Measurements from ENCODE around the gene ARMCX1. TPM values are rescaled to one million over a fixed set of nuclear protein-coding genes. Genes with fewer than 3 reads are reported as not detected.

ARMCX1 gene
- total RNA-seq, 1 experiment from 2014 or later, result 15.5 TPM

Other genes starting within 250 kb of the ARMCX1 start
- 0.94 and 3.7 TPM in 2 replicates for gene TIMM8A, start 201.8 kb upstream of the ARMCX1 start, total RNA-seq (2014; rRNA removed; shearing (Covaris generic))
- not detected in 2 replicates for gene BTK, start 164.4 kb upstream of the ARMCX1 start, total RNA-seq (2014; rRNA removed; shearing (Covaris generic))
- gene RPL36A, start 159.5 kb upstream of the ARMCX1 start, total RNA-seq (2014; rRNA removed; shearing (Covaris generic)), result 1,028 and 2,711 TPM in 2 replicates
- gene GLA, start 142.6 kb upstream of the ARMCX1 start, total RNA-seq (2014; rRNA removed; shearing (Covaris generic)), result 47.6 and 51.7 TPM in 2 replicates
- 58.9 and 71.8 TPM in 2 replicates for gene HNRNPH2, start 142.3 kb upstream of the ARMCX1 start, total RNA-seq (2014; rRNA removed; shearing (Covaris generic))
- 3.9 and 5.8 TPM in 2 replicates for gene ARMCX4, start 65.1 kb upstream of the ARMCX1 start, total RNA-seq (2014; rRNA removed; shearing (Covaris generic))
- 42.7 and 45.4 TPM in 2 replicates for gene ARMCX6, start 67.5 kb downstream of the ARMCX1 start, total RNA-seq (2014; rRNA removed; shearing (Covaris generic))
- gene ARMCX3, start 72.6 kb downstream of the ARMCX1 start, total RNA-seq (2014; rRNA removed; shearing (Covaris generic)), result 36.1 and 37.6 TPM in 2 replicates
- gene ARMCX2, start 109.3 kb downstream of the ARMCX1 start, total RNA-seq (2014; rRNA removed; shearing (Covaris generic)), result 3.4 and 6.9 TPM in 2 replicates